NCI-H460 (cell line): ENCODE data around the gene GRB14. TPM values are rescaled to one million over a fixed set of nuclear protein-coding genes. Genes with fewer than 3 reads are reported as not detected.
A peak's percentile ranks its signal among the peaks of the same experiment; 100 is the strongest.

ENCODE experiments used
- DNase-seq: peaks from one replicate; pipeline ENCODE4 v3.0.0-alpha.2; 2016; ENCODE audit warnings: low read depth; ENCODE audit errors: extremely low read depth
- total RNA-seq: library from RNA; depleted of rRNA; stranded (reverse); fragments of >200 nt; shearing (Covaris generic); gene quantifications from 2 replicates; pipeline ENCODE4 v1.2.3, GENCODE V29; 2014

GRB14 gene
- total RNA-seq, 1 experiment from 2014 or later = 0.79 TPM

DNA sequence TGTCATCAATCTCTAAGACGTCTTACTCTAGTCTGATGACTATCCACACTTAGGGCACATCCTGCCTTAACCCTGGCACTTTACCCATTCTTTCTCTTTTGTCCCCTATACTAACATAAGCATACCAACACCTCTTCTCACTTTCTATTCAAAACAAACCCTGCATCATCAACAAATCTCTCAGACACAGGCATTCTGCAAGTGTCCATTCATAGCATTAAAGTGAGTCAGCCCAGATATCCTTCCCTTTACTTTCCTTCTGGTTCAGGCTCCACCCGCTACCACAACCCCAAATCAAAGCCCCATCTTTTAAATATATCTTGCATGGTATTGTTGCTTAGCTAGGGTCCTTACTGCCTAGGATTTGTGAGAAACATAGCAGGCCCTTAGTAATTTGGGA is 3.8 kb downstream of the GRB14 start:
- no peak for DNase-seq

DNA sequence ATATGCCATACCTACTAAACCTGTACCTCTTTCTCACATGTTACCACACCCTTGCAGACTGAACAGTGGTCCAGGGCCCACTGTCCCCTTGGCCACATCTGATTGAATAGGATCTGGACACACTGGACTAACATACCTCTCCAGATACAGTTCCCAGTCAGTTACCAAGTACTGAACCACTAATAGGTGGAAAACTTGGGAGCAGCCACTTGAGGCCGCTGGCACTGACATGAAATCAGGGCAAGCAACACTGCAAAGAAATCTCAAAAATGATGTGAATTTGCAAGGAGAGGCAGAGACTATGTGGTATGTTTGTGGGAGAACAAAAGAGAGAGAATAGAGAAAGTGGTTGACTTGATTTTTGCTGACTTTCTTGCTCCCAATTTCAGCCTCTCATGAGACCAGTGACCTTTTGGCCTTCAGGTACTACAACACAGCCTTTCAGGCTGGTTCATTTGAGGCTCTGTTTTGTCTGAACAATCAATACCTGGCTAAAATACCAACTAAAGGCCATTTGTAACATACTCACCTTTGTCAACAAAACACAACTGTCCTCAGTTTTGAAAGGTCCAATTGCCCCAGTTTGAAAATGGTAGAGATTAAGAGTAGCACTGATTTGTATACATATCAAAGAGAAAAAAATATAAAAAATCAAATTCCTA is 7.8 kb downstream of the GRB14 start:
- no peak for DNase-seq

DNA sequence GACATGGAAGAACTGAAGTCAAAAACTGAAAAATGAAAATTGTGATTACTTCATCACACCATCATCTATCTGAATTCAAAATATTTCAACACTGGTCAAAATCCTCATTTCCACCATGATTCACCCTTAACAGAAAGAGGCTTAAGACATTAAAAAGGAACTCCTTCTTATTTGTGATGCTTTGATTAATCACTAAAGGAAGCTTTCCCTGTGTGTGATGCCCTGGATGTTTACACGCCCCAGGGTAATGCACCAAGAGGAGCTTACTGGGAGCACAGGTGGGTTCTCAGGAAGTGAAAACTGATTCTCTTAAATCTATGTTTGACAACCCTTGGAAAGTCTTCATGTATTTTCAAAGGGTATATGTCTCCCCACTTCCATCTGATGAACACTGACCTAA is 11.5 kb downstream of the GRB14 start:
- DNase-seq = no peak

DNA sequence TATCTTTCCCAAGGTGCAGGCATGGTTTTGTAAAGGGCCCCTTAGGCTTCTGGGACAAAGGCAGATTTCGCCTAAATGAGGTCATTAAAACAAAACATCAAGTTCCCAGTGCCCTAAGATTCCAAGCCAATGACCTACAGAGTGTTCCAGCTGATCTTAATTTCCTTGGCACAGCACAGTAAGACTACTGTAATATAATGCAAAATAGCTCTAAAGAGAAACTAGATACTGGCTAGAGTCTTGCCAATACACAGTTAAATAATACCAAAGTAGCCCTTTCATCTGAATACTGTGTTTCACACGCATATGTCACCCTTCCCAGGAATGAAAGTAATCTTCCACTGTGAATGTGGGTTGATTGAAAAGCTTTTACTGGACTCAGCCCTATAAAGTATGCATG is 14.7 kb downstream of the GRB14 start:
- DNase-seq = no peak

DNA sequence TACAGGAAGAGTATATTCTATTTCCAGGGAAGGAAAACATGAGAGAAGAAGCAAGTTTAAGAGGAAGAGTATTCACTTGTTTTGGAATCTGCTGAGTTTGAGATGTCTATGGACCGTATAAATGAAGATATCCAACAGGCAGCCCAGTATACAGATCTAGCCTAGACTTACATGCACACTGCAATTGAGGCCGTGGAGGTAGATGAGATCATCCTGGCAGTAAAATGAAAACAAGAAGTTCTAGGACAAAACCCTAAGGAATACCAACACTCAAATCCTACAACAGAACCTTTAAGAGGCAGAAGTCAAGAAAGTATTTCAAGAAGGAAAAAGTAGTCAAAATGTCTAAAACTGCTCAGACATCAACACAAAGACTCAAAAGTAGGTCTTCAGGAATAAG is 16.0 kb downstream of the GRB14 start:
- no peak for DNase-seq

DNA sequence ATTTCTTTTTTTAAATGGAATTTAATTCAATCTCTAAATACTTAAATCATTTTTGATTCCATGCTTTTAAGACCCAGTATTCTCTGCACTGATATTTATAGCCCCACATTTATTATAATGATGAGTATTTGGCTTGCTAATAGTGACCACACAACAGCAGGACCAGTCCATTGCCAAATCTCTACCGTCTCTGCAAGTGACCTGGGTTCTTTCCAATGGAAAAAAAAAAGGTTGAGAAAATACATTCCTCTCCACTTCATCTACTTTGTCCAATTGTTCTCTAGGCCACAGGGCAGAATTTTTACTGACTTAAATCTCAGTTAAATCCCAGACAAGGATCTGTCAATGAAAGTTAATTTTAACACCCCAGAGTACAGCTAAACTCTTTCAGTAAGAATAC is 20.5 kb downstream of the GRB14 start:
- DNase-seq = no peak

DNA sequence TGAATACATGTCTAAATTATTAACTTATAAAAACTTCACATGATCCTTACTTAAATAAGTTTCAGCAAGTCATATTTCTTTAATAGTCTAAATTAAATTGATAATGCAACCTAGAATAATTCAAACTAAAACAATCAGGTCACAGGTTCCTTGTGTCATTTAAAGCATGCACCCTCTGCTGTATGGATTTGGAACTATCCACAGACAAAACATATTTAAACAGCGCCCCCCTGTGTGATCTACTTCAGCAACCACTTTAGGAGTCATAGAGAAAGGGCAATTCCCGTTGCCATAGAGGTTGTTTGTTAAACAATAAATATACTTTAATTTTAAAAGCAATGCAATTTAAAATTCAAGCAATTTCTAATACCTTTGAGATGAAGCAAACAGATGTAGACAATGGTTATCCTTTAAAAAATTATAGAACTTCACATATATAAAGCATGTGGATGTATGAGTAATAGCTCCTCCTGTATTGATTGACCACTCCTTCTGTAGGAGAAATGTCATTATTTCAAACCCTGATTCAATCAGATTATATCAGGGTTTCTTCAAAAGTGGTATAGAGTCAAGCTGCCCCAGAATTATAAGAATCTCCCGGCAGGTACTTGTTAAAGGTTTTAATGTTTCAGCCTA is 21.2 kb downstream of the GRB14 start:
- DNase-seq = peak; percentile 76

DNA sequence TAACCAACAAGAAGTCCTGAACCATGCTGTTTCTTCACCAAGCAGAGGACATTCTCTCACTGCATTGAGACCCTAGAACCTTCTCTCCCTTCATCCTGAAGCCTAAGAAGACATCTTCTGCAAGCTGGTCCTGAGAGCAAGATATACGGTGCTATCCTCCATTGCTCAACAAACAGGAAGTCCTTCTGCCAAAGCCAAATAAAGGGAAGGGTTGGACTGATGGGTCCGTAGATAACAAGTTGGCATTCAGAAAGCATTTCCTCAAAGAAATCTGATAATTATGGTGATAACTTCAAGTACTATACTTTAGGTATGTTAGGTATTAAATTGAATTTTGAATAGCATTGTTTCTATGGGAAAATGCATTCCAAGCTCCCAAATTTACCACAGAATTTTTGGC is 23.3 kb downstream of the GRB14 start:
- DNase-seq = no peak

DNA sequence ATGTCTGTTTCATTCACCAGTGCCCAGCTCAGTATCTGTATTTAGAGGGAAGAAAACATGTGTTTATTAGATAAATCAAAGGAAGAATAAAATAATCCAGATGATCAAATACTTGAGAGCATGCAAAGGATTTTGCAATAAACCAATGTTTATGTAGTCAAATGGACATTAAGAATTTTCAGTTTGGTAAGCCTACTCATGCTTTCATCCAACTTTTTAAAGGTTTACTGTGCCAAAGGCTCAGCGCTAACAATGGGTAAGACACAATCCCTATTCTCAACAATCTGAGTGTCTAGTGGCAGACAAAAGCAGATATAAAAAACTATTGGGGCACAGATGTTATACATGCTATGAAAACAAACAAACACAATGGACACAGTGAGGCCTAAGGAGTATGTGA is 26.3 kb downstream of the GRB14 start:
- no peak for DNase-seq

DNA sequence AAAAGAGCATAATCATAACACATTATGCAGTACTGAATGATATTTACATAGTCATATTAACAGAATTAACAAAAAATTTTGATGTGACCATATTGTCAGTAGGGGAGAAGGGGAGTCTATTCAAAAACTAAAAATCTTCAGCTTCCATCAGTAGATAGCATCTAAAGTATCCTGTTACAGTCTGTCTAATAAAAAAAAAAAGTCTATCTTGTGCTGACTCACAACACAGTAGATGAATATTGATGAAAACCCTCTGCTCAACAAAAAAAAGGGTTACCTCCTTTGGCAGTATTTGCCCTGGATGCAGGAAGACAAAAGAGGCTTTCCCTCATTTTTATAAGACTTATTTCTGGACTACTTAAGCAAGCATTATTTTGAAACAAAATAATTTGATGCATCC is 27.3 kb downstream of the GRB14 start:
- DNase-seq = no peak

DNA sequence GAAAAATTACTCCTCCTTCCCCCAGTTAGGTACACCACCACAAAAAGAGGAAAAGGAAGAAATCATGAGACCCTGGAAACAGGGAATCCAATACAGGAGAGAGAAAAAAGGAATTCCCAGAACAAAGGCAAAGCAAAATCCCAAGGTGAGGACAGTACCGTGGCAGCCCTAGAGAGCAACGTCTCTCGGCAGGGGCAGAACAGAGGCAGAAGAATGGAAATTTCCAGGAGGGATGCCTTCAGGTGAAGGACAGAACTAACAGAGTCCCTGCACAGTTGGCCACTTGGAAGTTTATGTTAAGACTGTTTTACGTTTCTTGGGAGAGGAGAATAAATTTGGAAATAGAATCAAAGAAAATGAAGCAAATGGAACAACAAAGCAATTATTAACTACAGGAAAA is 27.7 kb downstream of the GRB14 start:
- no peak for DNase-seq

DNA sequence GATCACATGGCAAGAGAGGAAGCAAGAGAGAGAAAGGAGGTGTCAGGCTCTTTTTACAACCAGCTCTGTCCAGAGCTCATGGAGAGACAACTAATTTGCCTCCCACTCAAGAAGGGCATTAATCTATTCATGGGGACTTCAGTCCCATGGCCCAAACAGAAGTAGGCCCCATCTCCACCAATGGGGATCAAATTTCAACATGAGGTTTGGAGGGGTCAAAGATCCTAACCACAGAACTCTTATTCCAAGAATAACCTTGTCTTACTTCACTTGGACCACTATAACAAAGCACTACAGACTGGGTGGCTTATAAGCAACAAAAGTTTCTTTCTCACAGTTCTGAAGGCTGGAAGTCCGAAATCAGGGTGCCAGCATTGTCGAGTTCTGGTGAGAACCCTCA is 31.8 kb downstream of the GRB14 start:
- no peak for DNase-seq

DNA sequence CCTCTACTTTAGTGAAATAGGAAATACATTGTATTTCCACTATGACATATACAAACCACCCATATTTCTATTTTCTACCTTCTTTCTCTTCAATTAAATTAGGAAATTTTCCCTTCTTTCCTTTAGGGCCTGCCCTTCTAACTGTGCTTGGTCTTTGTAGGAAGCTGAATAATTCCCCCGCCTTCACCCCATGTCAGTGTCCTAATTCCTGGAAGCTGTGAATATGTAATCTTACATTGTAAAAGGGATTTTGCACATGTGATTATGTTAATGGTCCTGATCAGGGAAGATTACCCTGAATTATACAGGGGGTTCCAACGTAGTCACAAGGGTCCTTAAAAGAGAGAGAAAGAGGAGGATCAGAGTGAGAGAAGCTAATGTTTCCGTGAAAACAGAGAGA is 40.2 kb downstream of the GRB14 start:
- DNase-seq = no peak

DNA sequence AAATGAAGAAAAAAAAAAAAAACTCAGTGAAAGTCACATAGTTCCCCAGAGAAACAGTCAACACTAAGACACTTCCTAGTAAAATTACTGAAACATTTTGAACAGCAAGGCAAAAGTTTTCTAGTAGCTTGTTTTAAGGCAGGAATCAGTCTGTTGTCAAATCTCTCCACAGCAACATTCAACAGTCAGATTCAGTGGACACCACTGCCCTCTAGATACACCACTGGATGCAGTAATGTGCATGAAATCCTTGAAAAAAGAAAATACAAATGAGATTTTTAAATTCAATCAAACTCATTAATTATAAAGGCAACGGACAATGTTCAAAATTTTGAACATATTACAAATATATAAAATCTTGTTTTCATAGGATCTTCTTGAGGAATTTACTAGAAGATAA is 46.4 kb downstream of the GRB14 start:
- DNase-seq = no peak

DNA sequence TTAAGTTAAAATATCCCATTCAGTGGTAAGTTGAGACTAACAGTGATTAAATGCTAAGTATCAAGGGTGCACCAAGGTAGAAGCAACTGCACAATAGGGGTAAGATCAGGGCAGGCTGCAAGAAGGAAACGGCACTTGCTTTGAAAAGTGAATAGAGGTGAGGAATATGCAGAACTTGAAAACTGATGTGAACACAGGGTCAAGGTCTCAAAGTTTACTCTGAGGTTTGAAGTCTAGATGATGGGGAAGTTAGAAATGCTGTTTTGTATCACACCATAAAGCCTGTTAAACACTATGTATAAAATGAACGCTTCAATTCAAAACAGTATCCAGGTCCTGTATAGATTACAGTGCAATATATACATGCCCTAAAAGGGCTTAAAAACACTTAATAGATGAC is 50.8 kb downstream of the GRB14 start:
- no peak for DNase-seq

DNA sequence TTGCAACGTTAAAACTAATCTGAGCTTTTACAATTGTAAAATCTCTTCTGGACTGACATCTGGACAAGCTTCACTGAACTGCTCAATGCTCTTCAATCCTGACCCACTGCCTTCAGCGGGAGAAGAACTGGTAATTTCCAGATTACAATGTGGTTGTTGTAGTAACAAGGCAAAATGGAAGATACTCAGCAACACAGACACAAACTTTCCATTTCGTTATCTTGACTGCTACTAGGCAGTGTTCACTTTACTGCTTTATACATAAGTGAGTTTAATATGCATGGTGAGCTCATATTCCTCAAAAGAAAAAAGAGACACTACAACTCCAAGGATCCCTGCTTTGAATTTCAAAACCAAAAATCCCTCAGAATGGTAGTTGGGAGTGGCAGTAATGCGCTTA is 51.9 kb downstream of the GRB14 start:
- DNase-seq = no peak

DNA sequence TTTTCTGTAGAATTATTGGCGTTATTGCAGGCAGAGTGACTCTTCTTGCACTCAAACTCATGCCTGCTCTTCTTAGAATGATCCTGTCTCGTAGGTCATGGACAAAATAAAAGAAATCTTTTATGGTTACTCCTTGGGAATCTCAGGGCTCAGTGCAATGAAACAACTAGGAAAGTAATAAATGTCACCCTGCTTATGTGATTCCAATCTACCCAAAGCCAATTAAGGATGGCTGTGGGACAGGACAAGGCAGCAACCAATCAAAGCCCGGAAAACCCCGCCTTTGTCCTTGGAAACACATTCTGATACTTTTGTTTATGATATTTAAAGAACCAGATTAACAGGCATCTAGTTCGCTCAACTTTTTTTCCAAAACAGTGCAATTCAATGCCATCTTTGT is 53.0 kb downstream of the GRB14 start:
- DNase-seq = no peak

DNA sequence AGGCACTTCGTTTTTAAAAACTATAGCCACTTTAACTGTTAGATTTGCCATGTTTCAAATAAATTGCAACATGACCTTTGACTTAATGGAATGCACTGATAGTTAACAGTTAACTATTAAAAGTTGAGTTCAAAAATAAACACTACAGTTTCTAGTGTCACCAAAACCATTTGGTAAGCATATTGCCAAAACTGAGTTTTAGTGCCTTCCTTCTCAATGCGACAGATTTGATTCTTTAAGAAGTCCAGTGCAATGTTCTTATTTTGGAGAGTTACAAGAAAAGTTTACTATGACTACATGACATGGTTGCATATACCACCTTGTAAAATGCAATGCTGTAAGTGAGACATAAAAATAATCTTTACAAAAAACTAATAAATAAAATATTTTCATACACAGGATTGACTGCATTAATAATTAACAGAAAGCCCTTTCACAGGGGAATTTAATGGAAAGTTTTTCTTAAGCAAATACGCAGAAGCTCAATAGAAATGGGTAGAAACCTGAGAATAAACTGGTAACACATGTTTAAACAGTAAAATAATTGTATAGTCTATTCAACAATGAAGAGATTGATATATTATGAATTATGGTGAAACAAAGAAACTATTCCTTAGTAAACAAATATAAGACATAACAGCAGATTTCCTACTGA is 53.8 kb downstream of the GRB14 start:
- no peak for DNase-seq

DNA sequence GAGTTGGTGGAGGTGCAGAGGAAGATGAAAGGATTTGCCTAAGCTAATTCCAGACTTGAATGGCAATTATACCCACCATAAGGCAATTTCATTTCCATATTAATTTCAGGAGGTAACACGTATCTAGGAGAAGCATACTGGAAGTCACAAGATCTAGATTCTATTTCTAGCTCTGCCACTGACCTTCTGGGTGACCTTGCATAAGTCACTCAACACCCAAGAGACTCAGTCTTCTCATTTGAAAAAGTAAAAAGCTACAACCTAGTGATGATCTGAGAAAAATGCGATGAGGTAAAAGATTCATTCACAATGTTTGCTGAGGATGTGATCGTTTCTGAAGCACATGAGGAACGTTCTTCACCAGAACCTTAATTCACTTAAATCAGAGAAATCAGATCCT is 55.9 kb downstream of the GRB14 start:
- DNase-seq = no peak

DNA sequence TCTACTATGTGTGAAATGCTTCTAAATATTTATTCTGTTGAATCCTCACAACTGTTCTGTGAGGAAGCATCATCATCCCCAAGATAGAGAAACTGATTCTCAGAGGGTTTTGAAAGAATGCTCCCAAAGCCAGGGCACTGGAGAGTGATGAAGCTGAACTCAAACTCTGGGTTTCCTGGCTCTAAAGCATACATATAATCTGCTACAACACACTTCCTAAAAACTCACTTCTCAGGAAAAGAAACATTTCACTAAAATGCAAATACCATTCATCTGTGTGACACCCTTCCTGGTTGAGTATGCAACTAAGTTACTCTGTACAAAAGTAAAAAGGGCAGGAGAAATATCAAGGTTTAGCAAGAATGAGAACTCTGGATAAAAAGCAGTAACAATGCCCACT is 58.6 kb downstream of the GRB14 start:
- no peak for DNase-seq

DNA sequence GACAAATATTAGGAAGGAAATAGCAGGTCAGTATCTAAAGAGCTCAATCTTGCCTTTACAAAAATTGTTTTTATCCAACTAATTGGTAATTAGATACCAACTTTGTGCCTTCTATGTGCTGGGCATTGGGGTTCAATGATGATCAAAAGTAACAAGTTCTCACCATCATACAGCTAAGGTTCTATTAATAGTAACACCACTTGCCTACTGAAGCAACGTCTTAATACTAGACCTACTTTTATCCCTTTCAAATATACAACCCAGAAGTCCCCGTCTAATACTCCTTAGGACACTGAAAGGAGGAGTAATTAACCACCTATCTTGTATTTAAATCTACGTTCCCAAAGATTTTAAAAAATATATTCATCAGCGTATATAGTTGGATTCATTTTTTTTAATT is 59.3 kb downstream of the GRB14 start:
- no peak for DNase-seq

DNA sequence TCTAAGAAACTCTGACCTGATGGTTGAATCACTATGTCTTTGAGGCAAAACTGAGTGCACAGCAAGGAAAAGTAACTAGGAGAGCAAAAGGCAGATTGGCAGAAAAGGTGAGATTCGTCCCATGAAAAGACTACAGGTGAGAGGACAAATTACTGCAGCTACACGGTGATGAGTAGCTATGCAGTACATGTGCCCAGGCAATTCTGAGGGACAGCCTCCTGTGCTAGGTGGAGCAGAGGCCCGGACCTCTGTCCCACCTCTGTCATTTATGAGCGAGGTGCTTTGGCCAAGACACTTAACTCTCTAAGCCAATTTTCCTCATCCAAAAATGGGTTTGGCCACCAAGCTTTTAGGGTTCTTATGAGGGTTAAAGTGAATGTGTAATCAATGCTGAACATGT is 59.9 kb downstream of the GRB14 start:
- DNase-seq = no peak
